ENCODE results near the gene ZNF879. TPM values are rescaled to one million over a fixed set of nuclear protein-coding genes. Genes with fewer than 3 reads are reported as not detected.

Gene ZNF879
- 1 to 10 TPM; 2.7 to 3.2 TPM for total RNA-seq
- long read RNA-seq, donor 1: 0 reads
- long read RNA-seq, donor 2, partial matches to known transcripts: 0 of 4 reads
- long read RNA-seq, donor 2, other reads (novel, unspliced or antisense): 1 of 4 reads

DNA sequence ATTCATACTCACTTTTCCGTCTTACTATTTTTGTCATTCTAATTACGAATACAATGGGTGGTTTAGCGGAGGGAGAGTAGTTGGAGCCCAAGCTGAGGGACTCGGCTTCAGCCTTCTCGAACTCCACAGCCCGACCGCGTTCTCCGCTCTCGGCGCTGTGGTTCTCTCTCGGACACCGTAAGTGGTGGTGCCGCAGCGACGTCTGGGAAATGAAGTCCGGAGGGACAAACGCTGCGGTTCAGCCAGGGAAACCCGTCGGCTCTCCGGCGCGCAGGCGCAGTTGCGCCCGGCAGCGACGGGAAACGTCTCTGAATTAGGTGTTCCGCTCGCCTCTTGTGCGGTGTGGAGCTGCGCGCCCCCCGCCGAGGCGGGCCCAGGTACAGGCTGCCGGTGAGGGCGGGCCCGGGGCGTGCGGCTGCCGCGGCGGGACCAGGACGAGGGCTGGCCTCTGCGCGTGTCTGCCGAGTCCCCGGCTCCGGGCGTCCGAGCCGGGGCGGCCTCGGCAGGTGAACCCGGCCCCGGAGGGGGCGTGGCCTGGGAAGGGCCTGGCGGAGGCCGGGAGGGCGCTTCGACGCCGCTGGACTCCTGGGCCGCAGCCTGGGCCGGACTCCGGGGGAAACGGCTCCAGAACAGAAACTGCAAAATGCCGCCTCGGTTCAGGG is at the start of gene ZNF879:
Gene ZNF879, plus strand, starts transcription at position 277 of the 662 bp plus-strand sequence. CDS start 1,201 bp downstream, outside the sequence.
- DNase-seq (ENCODE audit: low spot score): peak; percentile 98
- intact Hi-C loops (cut with DNase I): loop anchor here in 1 of 2 donors (10.0 kb wide), 1 partner anchor 79 kb away; the partner anchor contains the start of gene ZNF454

DNA sequence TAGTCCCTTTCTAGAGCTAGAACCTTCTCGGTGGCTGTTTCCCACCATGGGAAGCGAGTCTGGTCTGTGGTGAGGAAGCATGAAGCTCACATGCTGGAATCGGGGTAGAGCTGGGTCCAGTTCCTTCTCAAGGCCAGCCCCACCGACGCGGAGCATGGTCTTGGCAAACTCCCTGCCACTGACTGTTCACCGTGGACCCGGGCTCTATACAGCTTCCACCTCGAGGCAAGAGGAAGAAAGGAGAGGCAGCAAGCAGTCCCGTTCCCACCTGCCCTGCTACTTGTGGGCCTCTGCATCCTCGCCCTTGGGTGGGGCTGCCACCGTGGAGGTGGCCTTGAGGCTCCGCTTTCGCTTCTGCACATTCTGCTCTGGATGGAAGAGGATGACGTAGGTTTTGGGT is 42.2 kb upstream of the ZNF879 start:
- DNase-seq (ENCODE audit: low spot score): peak; percentile 45
- intact Hi-C loops (cut with DNase I): no loop called here

DNA sequence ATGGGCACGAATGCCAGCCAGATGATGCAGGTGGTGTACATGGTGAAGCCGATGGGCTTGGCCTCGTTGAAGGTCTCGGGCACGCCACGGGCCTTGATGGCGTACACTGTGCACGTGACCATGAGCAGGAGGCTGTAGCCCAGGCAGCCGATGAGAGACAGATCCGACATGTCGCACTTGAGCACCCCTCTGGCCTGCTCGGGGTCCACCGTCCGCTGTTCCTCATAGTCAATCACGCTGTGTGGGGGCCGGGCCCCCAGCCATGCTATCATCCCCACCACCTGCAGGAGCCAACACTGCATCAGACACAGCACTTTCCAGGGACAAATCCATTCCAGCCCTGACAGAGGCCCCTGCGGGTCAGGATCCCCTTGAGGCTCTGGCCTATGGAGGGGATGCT is 40.7 kb upstream of the ZNF879 start:
- intact Hi-C loops (cut with DNase I): no loop called here
- peak; percentile 53 for DNase-seq (ENCODE audit: low spot score)

DNA sequence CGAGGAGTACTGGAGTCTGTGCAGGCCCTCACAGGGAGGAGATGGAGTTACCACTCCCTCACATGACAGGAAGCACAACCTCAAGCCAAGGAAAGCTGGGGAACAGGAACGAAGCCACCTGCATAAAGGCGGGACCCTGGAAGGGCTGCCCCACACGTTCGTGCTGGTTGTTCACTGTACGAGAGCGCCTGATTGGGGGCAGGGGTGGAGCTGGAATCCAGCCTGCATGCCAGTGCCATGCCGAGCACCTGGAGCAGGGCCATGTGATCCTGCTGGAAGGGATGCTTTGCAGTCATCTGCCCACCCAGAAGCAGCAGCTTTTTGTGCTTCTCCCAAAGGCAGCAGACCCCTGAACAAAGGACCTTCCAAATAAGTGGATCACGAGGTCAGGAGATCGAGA is 39.9 kb upstream of the ZNF879 start:
- intact Hi-C loops (cut with DNase I): no loop called here
- peak; percentile 57 for DNase-seq (ENCODE audit: low spot score)

DNA sequence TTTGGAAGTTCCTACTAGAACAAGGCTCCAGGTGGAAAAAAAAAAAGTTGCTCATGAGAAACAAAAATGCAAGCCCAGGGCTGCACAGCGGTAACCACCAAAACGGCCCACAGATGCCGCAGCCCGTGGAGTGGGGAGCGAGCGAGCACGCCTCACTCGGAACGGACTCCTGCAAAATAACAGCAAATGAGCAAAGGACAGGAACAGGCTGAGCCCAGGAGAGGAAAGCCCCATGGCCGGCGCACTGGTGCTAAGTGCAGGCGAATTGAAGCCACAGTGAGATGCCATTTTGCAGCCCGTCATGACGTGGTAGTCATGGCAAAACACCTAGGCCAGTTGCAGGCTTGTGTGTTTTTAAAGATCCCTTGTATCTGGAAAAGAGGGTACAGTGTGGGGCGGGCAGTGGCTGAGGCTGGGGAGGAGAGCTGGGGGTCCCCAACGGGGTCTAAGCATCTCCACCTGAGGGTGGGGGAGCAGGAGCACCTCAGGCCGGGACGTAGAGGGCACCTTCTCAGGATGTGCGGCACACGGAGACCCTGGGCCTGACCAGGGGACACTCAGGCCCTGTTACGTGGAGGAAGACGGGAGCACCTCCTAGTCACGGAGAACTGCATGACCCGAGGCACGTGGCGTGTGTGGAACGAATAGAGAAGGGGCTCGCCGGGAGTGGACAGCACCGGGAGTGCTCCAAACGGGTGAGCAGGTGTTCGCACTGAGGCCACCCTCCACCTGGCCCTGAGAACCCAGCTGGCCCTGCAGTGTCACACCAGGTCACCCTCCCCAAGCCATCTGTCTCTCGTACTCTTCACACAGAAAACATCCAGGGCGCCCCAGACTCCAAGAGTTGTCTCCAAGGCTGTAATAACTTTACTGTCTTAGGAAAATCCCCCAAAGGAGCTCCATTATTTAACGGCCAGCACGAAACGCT is 39.2 kb upstream of the ZNF879 start:
- intact Hi-C loops (cut with DNase I): no loop called here
- peak; percentile 53 for DNase-seq (ENCODE audit: low spot score)

DNA sequence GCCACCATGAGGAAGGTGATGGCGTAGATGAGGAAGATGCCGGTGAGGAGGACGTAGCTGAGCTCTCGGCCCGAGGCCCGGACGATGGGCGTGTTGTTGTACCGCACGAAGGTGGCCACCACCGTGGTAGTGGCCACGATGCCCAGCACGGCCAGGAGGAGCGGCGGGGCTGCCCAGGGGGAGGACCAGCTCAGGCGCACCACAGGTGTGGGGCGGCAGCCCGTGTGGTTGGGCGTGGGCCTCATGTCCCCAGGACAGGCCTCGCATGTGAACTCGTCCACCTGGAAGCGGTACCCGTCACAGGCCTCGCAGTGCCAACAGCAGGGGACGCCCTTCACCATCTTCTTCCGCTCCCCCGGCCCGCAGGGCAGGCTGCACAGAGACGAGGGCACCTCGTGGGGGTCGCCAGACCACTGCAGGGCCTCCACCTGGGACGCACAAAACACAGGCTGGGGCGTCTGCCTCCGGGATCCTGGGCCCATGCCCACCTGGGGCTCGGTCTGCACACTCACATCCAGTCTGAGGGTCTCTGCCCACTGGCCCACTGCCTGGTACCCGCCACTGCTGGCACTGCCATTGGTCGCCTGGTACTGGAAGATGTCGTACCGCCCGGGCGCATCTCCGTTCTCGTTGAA is 37.2 kb upstream of the ZNF879 start:
- DNase-seq (ENCODE audit: low spot score): no peak
- intact Hi-C loops (cut with DNase I): no loop called here

DNA sequence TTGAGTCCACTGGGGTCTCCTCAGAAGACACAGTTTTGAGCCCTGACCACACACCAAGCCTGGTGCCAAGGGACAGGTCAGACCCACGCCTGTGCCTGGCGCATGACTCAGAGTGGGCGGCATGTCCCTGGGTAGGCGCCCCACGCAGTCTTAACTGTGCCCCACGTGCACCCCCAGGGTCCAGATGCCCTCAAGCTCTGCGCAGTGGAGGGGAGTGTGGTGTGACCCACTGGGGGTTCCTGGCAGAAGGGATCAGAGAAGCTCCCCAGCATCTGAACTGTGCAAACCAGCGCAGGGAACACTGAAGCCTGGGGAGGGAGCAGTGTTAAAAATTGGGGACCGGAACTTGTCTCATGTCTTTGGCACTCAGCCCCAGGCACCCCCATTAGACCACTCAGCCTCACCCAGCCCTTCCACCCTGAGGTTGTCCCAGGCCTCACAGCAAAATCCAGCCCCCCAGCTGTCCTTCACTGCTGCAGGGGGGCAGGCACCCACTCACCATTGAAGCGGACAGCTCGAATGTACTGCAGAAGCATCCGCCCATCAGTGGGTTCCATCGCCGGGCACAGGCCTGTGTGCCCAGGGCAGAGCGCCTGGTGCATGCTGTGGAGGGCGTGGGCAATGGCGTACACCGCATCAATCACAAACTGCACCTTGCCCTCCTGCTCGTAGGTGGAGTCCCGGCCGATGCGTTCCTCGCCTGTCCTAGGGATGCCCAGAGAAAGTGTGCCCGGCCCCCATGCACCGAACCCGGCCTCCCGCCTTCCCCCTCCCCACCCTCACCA is 35.0 kb upstream of the ZNF879 start:
- intact Hi-C loops (cut with DNase I): no loop called here
- DNase-seq (ENCODE audit: low spot score): no peak

DNA sequence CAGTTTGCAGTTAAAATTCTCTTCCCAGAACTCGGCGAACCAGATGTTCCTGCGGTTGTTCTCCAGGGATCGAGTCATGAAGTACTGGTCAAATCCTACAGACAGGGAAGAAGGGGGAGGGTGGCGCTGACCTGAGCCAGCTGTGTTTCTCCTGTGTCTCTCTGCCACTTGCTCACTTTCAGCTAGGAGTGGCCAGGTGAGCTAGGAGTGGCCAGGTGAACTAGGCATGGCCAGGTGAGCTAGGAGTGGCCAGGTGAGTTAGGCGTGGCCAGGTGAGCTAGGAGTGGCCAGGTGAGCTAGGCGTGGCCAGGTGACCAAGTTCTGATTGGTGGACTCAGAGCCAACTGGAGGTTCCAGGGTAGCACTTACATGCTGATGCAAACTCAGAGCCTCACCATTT is 34.3 kb upstream of the ZNF879 start:
- intact Hi-C loops (cut with DNase I): no loop called here
- no peak for DNase-seq (ENCODE audit: low spot score)

DNA sequence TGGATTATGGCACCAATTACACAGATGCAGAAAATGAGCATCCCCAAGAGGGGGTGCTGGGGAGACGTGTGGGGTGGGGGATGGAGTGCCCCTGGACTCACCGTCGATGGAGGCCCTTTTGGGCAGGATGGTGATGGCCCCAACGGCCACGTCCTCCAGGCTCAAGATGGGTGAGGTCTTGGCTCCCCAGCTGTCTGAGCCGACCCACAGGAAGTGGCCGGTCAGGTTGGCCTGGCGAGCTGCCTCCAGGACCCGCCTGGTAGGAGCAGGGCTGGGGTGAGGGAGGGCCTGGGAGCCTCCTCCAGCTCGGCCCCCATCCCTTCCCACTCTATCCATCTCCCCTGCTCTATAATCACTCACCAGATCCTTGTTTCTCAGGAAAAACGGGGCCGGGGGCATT is 33.1 kb upstream of the ZNF879 start:
- intact Hi-C loops (cut with DNase I): no loop called here
- DNase-seq (ENCODE audit: low spot score): peak; percentile 57

DNA sequence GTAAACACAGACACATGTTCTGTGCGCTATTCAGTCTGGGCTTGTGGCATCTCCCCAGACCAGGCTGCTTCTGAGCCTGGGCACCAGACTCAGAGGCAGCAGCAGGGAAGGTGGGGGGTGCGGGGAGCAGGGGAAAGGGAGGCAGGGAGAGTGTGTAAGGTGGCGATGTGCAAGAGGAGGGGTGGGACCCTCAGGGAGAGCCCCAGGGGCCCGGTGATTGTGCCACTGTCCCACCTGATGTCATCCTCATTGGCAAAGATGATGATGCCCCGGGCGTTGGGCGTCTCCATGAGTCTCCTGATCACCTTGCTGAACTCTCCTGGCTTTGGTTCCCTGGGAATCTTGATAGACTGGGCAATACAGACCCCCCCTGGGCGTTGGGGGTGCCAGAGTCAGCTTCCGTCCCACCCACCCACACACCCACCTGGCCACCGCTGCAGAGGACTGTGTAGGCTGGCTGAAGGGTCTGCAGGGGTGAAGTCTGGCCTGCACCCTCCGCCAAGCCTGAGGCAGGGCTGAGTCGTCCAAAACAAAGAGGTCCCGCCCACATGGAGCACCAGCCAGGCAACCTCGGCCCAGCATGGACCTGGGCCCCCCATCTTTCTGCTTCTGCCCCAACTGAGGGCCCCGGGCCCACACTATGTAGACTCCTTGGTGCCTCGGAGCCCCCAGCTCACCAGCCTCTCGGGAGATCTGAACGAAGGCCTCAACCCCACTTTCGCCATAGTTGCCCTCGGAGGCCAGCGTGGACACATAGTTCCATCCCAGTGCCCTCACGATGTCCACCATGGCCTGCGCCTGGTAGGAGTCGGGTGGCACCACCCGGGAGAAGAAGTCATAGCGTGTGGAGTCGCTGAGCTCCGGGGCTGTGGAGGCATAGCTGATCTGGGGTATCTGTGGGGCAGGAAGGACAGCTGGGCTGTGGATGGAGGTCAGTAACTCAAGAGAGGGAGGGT is 32.1 kb upstream of the ZNF879 start:
- intact Hi-C loops (cut with DNase I): no loop called here

DNA sequence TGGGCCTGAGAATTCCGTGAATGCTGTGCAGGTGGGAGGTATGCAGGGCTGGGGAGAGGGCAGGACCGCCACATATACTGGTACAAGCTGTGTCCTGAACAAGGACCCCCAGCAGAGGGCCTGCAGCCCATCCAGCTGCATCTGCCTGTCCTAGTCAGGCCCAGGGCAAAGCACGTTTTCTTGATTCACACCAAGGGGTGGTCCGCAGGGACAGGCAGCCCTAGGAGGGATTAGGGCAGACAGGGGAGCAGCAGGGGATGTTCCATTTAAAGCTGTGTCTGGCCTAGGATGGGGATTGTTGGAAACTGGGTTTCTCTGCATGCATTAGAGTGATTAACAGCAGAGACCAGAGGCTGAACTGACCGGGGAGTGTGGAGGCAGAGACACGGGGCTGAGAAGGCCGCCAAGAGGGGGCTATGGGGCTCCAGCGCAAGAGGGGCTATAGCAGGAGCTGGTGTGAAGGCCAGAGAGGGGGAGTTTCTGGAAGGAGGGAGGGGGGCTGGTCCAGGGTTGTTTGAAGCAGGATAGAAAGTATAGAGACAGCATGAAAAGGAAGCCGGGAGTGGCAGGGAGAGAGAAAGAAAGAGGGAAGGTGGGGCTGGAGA is 31.2 kb upstream of the ZNF879 start:
- DNase-seq (ENCODE audit: low spot score): peak; percentile 53
- intact Hi-C loops (cut with DNase I): no loop called here

More for the DNA sequence above, 32.1 kb upstream of the ZNF879 start:
- DNase-seq (ENCODE audit: low spot score): peak; percentile 76

DNA sequence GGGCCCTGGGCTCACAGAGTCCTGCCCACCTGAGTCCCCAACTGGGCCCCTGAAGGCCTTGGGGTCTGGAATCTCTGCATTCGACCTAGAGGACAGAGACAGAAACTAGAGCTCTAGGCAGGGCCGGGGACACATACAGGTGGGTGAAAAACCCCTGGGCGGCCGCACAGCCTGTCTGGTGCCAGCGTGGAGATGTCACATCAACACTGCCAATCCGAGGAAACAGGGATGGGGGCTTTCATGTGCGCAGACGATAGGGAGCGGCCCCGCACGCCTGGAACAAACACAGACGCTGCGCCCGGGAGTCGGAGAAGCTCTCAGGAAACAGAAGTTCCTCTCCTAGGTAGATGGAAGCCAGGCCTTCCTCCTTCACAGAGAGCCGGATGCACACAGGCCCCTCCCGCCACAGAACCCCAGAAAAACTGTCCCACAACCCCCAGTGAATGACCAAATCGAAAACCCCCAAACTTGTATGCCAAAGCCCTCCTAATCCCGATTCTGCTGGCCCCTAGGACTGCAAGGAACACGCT is 30.3 kb upstream of the ZNF879 start:
- intact Hi-C loops (cut with DNase I): no loop called here
- no peak for DNase-seq (ENCODE audit: low spot score)

DNA sequence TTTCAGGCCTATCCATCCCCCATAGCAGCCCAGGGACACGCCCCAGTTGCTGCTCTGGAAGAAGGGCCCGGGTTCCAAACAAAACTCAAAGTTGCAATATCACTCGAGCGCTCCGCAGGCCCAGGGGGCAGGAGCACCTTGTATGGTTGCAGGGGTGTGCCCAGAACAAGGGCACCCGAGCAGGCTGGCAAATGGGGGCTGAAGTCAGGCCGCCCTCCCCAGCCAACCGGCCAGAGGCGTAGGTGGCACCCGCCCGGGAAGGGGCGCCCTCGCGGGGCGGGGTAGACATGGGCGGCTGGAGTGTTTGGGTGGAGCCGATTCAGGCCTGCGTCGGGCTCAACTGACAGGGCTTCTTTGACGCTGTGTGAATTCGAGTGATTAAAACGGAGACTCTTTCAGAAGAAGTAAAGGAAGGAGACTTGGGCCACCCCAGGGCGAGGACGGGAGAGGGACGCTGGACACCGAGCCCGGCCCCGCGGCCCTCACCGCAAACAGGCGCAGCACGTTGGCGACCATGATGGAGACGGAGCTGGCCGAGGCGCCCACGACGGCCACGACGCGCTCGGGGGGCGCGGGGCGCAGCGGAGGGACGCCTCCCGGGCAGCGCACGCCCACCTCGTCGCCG is 29.5 kb upstream of the ZNF879 start:
- no peak for DNase-seq (ENCODE audit: low spot score)
- intact Hi-C loops (cut with DNase I): no loop called here

DNA sequence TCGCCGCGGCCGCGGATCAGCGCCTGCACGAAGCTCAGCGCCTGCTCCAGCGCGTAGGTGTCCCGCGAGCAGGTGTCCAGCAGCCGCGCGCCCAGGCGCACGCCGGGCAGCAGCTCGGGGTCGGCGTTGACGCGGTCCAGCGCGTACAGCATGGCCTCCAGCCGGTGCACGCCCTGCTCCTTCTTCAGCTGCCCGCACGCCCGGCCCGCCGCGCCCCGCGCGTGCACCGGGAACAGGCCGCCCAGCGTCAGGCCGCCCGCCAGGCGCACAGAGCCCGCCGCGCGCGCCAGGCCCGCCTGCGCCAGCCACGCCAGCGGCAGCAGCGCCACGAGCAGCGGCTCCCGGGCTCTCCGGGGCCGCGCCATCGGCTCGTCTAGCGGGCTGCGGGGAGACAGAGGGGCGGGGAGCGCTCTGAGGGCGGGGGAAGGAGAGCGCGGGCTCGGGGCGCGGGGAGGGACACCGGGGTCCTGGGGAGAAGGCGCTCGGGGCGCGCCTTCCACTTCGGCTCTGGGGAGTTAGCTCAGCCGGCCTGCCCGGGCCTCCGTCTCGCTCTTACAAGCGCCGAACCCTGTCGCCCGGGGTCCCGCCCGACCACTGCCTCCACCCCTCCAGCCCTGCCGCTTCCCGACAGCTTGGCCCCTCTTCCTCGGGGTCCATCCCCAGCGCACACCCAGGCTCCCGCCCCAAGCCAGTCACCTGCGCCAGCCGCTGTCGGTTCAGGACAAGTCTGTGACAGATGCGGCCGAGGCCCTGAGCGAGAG is 28.8 kb upstream of the ZNF879 start, which contains the start of gene GRM6:
Gene GRM6, minus strand, starts transcription at position 741 of the 761 bp plus-strand sequence. Its CDS starts 376 bp downstream, at position 365.
- intact Hi-C loops (cut with DNase I): no loop called here
- no peak for DNase-seq (ENCODE audit: low spot score)

DNA sequence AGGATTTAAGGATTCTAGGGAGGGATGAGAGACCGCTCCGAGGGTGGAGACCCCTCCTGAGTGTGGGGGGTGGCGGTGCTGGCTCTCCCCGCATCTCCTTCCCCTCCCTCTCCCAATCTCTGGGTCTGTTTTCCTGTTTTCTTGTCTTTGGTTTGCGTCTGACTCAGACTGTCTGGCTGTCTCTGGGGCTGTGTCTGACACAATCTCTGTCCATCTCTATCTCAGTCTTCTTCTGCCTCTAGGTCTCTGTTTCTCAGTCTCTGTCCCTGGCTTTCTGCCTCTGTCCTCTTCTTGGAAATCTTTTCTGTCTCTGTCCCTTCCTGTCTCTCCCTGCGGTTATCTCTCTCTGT is 28.3 kb upstream of the ZNF879 start:
- DNase-seq (ENCODE audit: low spot score): no peak
- intact Hi-C loops (cut with DNase I): no loop called here

DNA sequence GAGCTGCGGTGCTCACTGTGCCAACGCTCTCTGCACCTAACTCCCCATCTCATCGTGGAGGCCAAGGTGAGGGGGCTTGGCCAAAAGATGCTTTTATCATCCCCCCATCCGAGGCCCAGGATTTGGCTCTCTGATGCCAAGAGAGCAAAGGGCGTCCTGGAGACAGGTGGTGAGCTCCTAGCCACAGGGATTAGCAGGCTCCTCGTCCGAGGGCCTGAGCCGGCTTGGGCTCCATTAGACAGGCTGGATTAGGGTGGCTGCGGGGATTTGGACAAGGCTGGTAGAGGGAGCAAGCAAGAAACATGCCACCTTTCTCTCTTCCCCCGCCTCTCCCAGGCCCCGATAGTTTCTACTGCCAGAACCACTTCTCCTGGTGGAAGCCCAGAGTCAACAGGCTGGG is 27.4 kb upstream of the ZNF879 start:
- intact Hi-C loops (cut with DNase I): no loop called here
- DNase-seq (ENCODE audit: low spot score): no peak

All from posterior vena cava (tissue), 2 donors.